ENCODE measurements around the gene TTLL1. TPM values are rescaled to one million over a fixed set of nuclear protein-coding genes. Genes with fewer than 3 reads are reported as not detected.

TTLL1 gene
- total RNA-seq: 5.4 and 13.3 TPM in 2 replicates

GRCh38 chr22:43088984-43089717 is at the start of gene TTLL1:
Gene TTLL1, minus strand, starts transcription at chr22:43089391. Its CDS starts 13,805 bp downstream, at chr22:43075586.

GRCh38 chr22:43110444-43110926 is 21.3 kb upstream of the TTLL1 start, which contains the start of gene BIK:
Gene BIK, plus strand, starts transcription at chr22:43110750. Its CDS starts 13,273 bp downstream, at chr22:43124023.

GRCh38 chr22:43014869-43015676 is 74.1 kb downstream of the TTLL1 start, which contains the start of gene PACSIN2:
Gene PACSIN2, minus strand, starts transcription at chr22:43015149. Its CDS starts 103,069 bp downstream, at chr22:42912080.

Other genes with a start within 250 kb of the TTLL1 start
- gene ARFGAP3, start 232.1 kb downstream of the TTLL1 start, total RNA-seq: 36.6 and 38.5 TPM in 2 replicates
- gene PACSIN2, start 74.2 kb downstream of the TTLL1 start, total RNA-seq: 52.2 and 60.3 TPM in 2 replicates
- 4.1 and 9.5 TPM in 2 replicates for gene BIK, start 21.4 kb upstream of the TTLL1 start, total RNA-seq
- 29.3 and 32.6 TPM in 2 replicates for gene MCAT, start 54.0 kb upstream of the TTLL1 start, total RNA-seq
- 675 and 680 TPM in 2 replicates for gene TSPO, start 62.2 kb upstream of the TTLL1 start, total RNA-seq
- gene TTLL12, start 97.7 kb upstream of the TTLL1 start, total RNA-seq: 60.8 and 85.9 TPM in 2 replicates

Measured in mesangial cell (primary cell).